ENCODE measurements around the gene PDAP1. TPM values are rescaled to one million over a fixed set of nuclear protein-coding genes. Genes with fewer than 3 reads are reported as not detected.
"Not testable (repeated sequence)": the region's sequence is repeated elsewhere in the genome, so short reads cannot be mapped to it uniquely, and the experiment has no call there.

Gene PDAP1
- total RNA-seq, 3 donors from 2014 or later (not counting 1 experiment from before 2014, with no cell fraction given), result 55.3 to 60.6 (median 59.3) TPM

DNA sequence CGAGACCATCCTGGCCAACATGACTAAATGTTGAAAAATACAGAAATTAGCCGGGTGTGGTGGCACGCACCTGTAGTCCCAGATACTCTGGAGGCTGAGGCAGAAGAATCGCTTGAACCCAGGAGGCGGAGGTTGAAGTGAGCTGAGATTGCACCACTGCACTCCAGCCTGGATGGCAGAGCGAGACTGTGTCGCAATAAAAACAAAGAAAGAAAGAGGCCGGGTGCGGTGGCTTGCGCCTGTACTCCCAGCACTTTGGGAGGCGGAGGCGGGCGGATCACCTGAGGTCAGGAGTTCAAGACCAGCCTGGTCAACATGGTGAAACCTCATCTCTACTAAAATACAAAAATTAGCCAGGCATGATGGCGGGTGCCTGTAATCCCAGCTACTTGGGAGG is 21.2 kb downstream of the PDAP1 start:
- Mint-ChIP-seq H3K4me1 (peaks cover 10 to 31% of the 10 kb centered on the region in 2 donors), H3K27ac (peak overlapping the region; percentile 84 to 97)
- not testable (repeated sequence) for H3K9me3 Mint-ChIP-seq; H3K9me3 ChIP-seq (ENCODE audit: control insufficient read depth, insufficient read depth, low read length); H3K4me3 Mint-ChIP-seq; H3K4me3 ChIP-seq (ENCODE audit: low read length); H3K27me3 ChIP-seq (ENCODE audit: control insufficient read depth, insufficient read depth, low read length); ATAC-seq; H3K27me3 Mint-ChIP-seq (ENCODE audit: low read depth in 2 of 2); DNase-seq; H3K27ac ChIP-seq (ENCODE audit: low read length); H3K36me3 Mint-ChIP-seq
- 93% methylated on average over 11 of the region's 14 CpGs for WGBS (ENCODE audit: insufficient coverage)
- Histone ChIP-seq H3K4me1 (ENCODE audit: control insufficient read depth, insufficient read depth, low read length) (peaks cover 38% of the 10 kb centered on the region), H3K36me3 (ENCODE audit: control insufficient read depth, insufficient read depth, low read length) (peaks cover 68% of the 10 kb centered on the region)
- TF ChIP-seq, protein P1, sequence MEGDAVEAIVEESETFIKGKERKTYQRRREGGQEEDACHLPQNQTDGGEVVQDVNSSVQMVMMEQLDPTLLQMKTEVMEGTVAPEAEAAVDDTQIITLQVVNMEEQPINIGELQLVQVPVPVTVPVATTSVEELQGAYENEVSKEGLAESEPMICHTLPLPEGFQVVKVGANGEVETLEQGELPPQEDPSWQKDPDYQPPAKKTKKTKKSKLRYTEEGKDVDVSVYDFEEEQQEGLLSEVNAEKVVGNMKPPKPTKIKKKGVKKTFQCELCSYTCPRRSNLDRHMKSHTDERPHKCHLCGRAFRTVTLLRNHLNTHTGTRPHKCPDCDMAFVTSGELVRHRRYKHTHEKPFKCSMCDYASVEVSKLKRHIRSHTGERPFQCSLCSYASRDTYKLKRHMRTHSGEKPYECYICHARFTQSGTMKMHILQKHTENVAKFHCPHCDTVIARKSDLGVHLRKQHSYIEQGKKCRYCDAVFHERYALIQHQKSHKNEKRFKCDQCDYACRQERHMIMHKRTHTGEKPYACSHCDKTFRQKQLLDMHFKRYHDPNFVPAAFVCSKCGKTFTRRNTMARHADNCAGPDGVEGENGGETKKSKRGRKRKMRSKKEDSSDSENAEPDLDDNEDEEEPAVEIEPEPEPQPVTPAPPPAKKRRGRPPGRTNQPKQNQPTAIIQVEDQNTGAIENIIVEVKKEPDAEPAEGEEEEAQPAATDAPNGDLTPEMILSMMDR (IDR thresholded peaks at IDR 0.05), result peak; percentile 2
- intact Hi-C loops (cut with micrococcal nuclease), result loop anchor here (1.0 kb wide), 1 partner anchor 22 kb away; no protein-coding TSS in a partner anchor

DNA sequence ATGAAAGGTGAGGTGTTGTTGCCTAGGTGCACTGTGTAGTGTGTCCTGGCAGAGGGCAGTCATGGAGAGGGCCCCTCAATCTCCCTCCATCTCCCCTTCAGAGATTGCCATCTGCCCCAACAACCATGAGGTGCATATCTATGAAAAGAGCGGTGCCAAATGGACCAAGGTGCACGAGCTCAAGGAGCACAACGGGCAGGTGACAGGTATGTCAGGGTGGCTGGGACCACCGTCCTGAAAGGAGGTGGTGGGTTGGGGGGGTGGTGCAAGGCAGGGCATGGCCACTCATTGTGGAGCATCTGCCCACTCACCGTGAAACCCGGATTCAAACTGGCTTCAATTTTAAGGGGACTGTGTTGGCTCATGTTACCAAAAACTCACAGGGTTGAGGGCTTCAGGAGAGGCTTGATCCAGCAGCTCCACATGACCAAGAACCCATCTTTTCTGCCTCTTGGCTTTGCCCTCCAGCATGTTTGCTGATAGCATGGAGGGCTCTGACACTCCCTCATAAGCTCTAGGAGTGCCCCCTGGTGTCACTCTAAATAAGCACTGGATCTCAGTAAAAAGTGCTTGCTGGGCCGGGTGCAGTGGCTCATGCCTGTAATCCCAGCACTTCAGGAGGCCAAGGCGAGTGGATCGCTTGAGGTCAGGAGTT is 21.7 kb downstream of the PDAP1 start:
- Mint-ChIP-seq H3K27ac (peak overlapping the region; percentile 84 to 97), H3K4me1 (peaks cover 10 to 34% of the 10 kb centered on the region in 2 donors), H3K4me3 (no peak overlapping the region), H3K9me3 (no peaks in the 10 kb centered on the region), H3K36me3 (no peaks in the 10 kb centered on the region), H3K27me3 (ENCODE audit: low read depth in 2 of 2) (no peaks in the 10 kb centered on the region)
- 94% methylated on average over 9 of the region's 9 CpGs for WGBS (ENCODE audit: insufficient coverage)
- Histone ChIP-seq H3K4me3 (ENCODE audit: low read length) (no peak overlapping the region), H3K36me3 (ENCODE audit: control insufficient read depth, insufficient read depth, low read length) (peaks cover 65% of the 10 kb centered on the region), H3K9me3 (ENCODE audit: control insufficient read depth, insufficient read depth, low read length) (no peaks in the 10 kb centered on the region), H3K27ac (ENCODE audit: low read length) (no peak overlapping the region), H3K27me3 (ENCODE audit: control insufficient read depth, insufficient read depth, low read length) (no peaks in the 10 kb centered on the region), H3K4me1 (ENCODE audit: control insufficient read depth, insufficient read depth, low read length) (peaks cover 39% of the 10 kb centered on the region)
- ATAC-seq, result peak; percentile 55 to 77 (median 70)
- peak in 1 of 2 donors; percentile 71 for DNase-seq
- TF ChIP-seq, protein P1 (IDR thresholded peaks at IDR 0.05), result peak; percentile 25
- intact Hi-C loops (cut with micrococcal nuclease), result loop anchor here (1.0 kb wide), 1 partner anchor 21 kb away; no protein-coding TSS in a partner anchor

DNA sequence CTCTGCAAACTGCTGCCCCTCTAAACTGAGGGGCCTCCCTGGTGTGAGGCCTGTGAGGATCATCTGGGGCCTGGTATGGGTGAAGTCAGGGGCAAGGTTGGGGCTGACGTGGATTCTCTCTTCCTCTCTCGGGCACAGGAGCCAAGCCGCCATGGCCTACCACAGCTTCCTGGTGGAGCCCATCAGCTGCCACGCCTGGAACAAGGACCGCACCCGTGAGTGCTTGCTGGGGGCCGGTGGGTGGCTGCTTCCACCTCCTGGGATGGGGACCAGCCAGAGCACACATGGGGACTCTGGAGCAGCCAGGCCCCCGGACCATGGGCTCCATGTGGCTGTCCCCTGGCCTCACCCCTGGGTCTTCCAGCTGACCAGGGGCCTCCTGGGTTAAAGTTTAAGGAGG is 22.8 kb downstream of the PDAP1 start:
- 45% methylated on average over 8 of the region's 8 CpGs for WGBS (ENCODE audit: insufficient coverage)
- no peak for DNase-seq

More for the DNA sequence above, 22.8 kb downstream of the PDAP1 start:
- Histone ChIP-seq H3K9me3 (ENCODE audit: control insufficient read depth, insufficient read depth, low read length) (no peaks in the 10 kb centered on the region), H3K27ac (ENCODE audit: low read length) (peak overlapping the region; percentile 43), H3K36me3 (ENCODE audit: control insufficient read depth, insufficient read depth, low read length) (peaks cover 55% of the 10 kb centered on the region), H3K27me3 (ENCODE audit: control insufficient read depth, insufficient read depth, low read length) (no peaks in the 10 kb centered on the region), H3K4me3 (ENCODE audit: low read length) (no peak overlapping the region), H3K4me1 (ENCODE audit: control insufficient read depth, insufficient read depth, low read length) (peaks cover 51% of the 10 kb centered on the region)
- TF ChIP-seq, protein P1 (IDR thresholded peaks at IDR 0.05), result no peak
- H3K4me1 Mint-ChIP-seq, result peaks cover 19 to 45% of the 10 kb centered on the region in 2 donors
- no peaks in the 10 kb centered on the region for H3K27me3 Mint-ChIP-seq (ENCODE audit: low read depth in 2 of 2)
- peak overlapping the region; percentile 84 to 97 for H3K27ac Mint-ChIP-seq
- no peak for ATAC-seq
- no peaks in the 10 kb centered on the region for H3K36me3 Mint-ChIP-seq
- intact Hi-C loops (cut with micrococcal nuclease), result no loop called here
- no peaks in the 10 kb centered on the region for H3K9me3 Mint-ChIP-seq
- H3K4me3 Mint-ChIP-seq, result no peak overlapping the region
